Urinary bladder (tissue), 4 donors: Measurements from ENCODE around the gene NEK8. TPM values are rescaled to one million over a fixed set of nuclear protein-coding genes. Genes with fewer than 3 reads are reported as not detected.
"Not testable (repeated sequence)": the region's sequence is repeated elsewhere in the genome, so short reads cannot be mapped to it uniquely, and the experiment has no call there.

ENCODE experiments used
- DNase-seq: peaks from one replicate; pipeline ENCODE4 v3.0.0-alpha.2; 2015; ENCODE audit errors: extremely low spot score
- H3K27ac ChIP-seq: one replicate; pipeline ENCODE4 v1.5.1; 2013; ENCODE audit warnings: low read depth, mild to moderate bottlenecking, moderate library complexity
- H3K36me3 ChIP-seq: one replicate; pipeline ENCODE4 v1.6.1; 2013; ENCODE audit warnings: mild to moderate bottlenecking, moderate library complexity; ENCODE audit not compliant: insufficient read depth
- H3K4me1 ChIP-seq: one replicate; pipeline ENCODE4 v1.6.1; 2013; ENCODE audit warnings: mild to moderate bottlenecking, moderate library complexity; ENCODE audit not compliant: insufficient read depth
- H3K4me3 ChIP-seq: one replicate; pipeline ENCODE4 v1.5.1; 2013; ENCODE audit warnings: low read depth, low read length
- WGBS: extraction: QIAGEN DNeasy Blood & Tissue Kit; methylation state at CpG from one replicate; pipeline ENCODE4 v1.1.7; 2013; 5-methylcytosine and 5-hydroxymethylcytosine counted together
- polyA plus RNA-seq: library from polyadenylated mRNA; stranded (reverse); fragments of 200-250 nt; gene quantifications from one replicate; pipeline ENCODE4 v1.2.3, GENCODE V29; 2013
- total RNA-seq: library from RNA; depleted of rRNA; stranded (reverse); fragments of >200 nt; gene quantifications from one replicate; pipeline ENCODE4 v1.2.3, GENCODE V29; 2014
- donor health status: healthy with polysubstance abuse.
- donor health status: healthy.

NEK8 gene
- total and polyA plus RNA-seq, 2 donors, result 2.1 to 3.2 TPM

DNA sequence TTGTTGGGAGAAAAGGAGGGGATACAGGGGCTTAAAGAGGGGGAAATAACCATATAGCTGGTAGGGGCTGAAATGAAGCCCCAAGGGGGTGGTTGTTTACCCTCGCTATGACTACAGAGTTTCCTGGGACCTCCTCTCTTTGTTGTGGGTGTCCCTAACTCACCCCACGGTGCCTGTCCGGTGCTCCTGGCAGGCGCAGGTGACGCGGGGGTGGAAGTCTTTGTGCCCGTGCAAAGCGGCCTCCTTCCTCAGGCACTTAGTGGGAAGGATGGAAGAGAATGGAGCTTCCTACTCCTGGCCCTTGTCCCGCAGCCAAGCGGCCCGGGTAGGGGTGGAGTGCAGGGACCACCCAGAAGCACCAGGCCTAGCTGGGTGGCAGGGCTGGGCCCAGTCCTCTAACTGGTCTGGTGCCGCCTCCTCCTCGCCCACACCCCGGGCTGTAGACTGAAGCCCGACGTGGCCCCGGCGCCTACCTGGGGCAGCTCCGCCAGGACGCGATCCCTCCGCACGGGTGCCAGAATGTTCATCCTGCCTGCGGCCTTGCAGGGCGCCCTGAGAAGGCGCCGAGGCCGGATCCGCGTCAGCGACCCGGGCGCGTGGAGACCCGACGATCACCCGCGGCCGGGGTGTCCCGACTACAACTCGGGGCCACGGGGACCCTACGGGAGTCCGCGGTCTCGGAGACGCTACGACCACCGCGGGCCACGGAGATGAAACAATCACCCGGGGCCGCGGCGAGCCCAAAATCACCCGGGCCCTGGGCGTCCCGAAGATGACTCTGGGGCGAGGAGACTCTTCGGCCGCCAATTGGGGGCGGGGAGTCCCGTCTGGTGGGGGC lies 11.6 kb upstream of the NEK8 start:
- no peak for DNase-seq
- 9% methylated on average over 63 of the region's 63 CpGs for WGBS
- Histone ChIP-seq H3K36me3 (peaks cover 2% of the 10 kb centered on the region), H3K4me1 (peaks cover 2% of the 10 kb centered on the region), H3K27ac (peak overlapping the region; percentile 91), H3K4me3 (peak overlapping the region; percentile 69)

DNA sequence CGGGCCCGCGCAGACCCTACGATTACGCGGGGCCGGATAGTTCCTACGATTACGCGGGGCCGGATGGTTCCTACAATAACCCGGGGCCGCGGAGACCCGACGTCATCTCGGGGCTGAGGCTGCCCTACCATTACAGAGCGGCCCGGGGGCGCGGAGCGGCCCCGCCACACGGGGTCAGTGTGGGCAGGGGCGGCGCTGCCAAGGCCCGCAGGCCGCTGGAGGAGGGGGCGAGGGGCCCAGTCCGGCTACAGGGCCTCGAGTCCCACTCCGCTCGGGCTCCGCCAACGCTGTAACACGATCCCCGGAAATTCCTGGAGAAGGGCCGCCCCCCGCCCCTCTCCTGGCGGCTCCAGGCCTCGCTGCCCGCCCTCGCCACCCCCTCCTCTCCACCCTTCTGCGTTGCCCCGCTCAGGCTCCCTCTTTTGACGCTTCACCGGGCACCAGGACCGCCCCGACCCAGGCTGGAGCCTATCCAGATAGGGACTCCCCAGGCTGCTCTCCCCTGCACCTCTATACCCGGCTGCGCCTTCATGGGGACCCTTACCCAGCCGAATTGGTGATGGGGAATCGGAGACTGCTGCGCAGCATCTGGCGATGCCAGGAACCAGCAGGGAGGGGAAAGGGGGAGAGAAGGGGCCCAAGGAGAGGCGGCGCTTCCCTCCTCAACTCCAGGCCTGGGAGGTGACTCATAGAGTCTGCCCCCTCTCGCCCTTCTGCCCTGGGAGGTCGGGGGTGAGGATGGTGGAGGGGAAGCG lies 10.8 kb upstream of the NEK8 start, which contains the start of gene RAB34:
Gene RAB34, minus strand, starts transcription at position 291 of the 755 bp plus-strand sequence. CDS start 602 bp downstream, outside the sequence.
- DNase-seq, result peak; percentile 79
- H3K36me3 ChIP-seq, result peaks cover 2% of the 10 kb centered on the region
- peak within 1 kb of the TSS; percentile 69 for H3K4me3 ChIP-seq
- WGBS, result 2% methylated on average over 60 of the region's 60 CpGs
- H3K27ac ChIP-seq, result peak within 1 kb of the TSS; percentile 93
- peaks cover 2% of the 10 kb centered on the region for H3K4me1 ChIP-seq

- WGBS, result 24% methylated on average over 18 of the region's 18 CpGs
- DNase-seq, result no peak
- peaks cover 2% of the 10 kb centered on the region for H3K36me3 ChIP-seq
- H3K4me3 ChIP-seq, result peak overlapping the region; percentile 69
- peak overlapping the region; percentile 93 for H3K27ac ChIP-seq
- H3K4me1 ChIP-seq, result peaks cover 2% of the 10 kb centered on the region
Observed at GRCh38 chr17:28718333-28719020, 10.1 kb upstream of the NEK8 start.

- 27% methylated on average over 18 of the region's 18 CpGs for WGBS
- peaks cover 2% of the 10 kb centered on the region for H3K4me1 ChIP-seq
- H3K36me3 ChIP-seq, result peaks cover 3% of the 10 kb centered on the region
- peak overlapping the region; percentile 8 for H3K4me3 ChIP-seq
- no peak for DNase-seq
- peak overlapping the region; percentile 93 for H3K27ac ChIP-seq
Observed at GRCh38 chr17:28719021-28719433, 9.6 kb upstream of the NEK8 start.

GRCh38 chr17:28720247-28720996 lies 8.2 kb upstream of the NEK8 start:
- DNase-seq, result no peak
- peak overlapping the region; percentile 77 for H3K27ac ChIP-seq
- WGBS, result 3% methylated on average over 28 of the region's 30 CpGs
- H3K4me3 ChIP-seq, result peak overlapping the region; percentile 69
- H3K36me3 ChIP-seq, result peaks cover 2% of the 10 kb centered on the region
- H3K4me1 ChIP-seq, result peaks cover 2% of the 10 kb centered on the region

- not testable (repeated sequence) for H3K36me3 ChIP-seq, H3K27ac ChIP-seq, H3K4me1 ChIP-seq, DNase-seq
- H3K4me3 ChIP-seq, result peak overlapping the region; percentile 69
- WGBS, result 32% methylated on average over 19 of the region's 19 CpGs
Observed at GRCh38 chr17:28720997-28721329, 7.6 kb upstream of the NEK8 start.

DNA sequence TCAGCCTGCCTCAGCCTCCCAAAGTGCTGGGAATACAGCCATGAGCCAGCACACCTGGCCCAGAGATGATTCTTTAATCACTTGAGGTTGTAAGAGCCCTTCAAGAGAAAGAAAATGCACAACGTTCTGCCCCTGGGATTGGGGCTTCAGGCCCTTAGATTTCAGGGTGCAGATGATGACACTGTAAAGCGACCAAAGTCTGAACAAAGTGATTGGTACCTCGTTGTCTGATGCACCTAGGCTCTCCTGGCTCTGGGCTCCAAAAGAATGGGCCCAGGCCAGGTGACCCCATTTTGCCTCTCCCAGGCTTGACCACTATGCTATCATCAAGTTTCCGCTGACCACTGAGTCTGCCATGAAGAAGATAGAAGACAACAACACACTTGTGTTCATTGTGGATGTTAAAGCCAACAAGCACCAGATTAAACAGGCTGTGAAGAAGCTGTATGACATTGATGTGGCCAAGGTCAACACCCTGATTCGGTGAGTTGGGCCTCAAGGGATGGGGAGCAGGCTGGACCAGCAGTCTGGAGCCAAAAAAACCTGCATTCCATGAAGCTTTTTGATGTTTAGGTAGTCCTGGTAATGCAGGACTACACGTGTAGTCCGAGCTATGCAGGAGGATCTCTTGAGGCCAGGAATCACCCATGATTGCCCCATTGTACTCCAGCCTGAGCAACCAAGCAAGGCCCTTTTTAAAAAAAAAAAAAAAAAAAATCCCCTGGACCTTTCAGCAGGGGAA lies 6.0 kb upstream of the NEK8 start:
- H3K4me3 ChIP-seq, result no peak overlapping the region
- H3K4me1 ChIP-seq, result no peaks in the 10 kb centered on the region
- H3K27ac ChIP-seq, result no peak overlapping the region
- 72% methylated on average over 7 of the region's 7 CpGs for WGBS
- no peak for DNase-seq
- H3K36me3 ChIP-seq, result peaks cover 2% of the 10 kb centered on the region

- Histone ChIP-seq H3K4me3 (no peak overlapping the region), H3K27ac (no peak overlapping the region), H3K4me1 (no peaks in the 10 kb centered on the region), H3K36me3 (peaks cover 2% of the 10 kb centered on the region)
- WGBS, result 78% methylated on average over 6 of the region's 6 CpGs
- DNase-seq, result no peak
Observed at GRCh38 chr17:28723159-28723835, 5.3 kb upstream of the NEK8 start.

DNA sequence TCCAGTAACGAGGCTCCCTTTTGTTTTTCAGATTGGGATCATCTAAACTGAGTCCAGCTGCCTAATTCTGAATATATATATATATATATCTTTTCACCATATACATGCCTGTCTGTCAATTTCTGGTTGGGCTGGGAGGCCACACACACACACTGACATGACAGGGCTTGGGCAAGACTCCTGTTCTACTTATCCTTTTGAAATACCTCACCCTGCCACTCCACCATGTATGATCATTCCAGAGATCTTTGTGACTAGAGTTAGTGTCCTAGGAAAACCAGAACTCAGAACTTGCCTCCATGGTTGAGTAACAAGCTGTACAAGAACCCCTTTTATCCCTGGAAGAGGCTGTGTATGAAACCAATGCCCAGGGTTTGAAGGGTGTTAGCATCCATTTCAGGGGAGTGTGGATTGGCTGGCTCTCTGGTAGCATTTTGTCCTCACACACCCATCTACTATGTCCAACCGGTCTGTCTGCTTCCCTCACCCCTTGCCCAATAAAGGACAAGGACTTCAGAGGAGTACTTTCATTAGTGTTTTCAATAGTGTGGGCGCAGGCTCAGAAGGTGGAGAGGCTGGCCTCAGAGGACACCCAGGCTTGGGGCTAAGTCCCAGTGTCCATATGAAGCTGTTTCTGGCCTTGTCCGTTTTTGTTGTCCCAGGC lies 4.6 kb upstream of the NEK8 start:
- H3K27ac ChIP-seq, H3K4me1 ChIP-seq, H3K4me3 ChIP-seq, H3K36me3 ChIP-seq, DNase-seq: not testable (repeated sequence)
- WGBS, result 77% methylated on average over 4 of the region's 4 CpGs

GRCh38 chr17:28724500-28725165 lies 4.0 kb upstream of the NEK8 start:
- no peak overlapping the region for H3K27ac ChIP-seq
- H3K4me3 ChIP-seq, result no peak overlapping the region
- peaks cover 2% of the 10 kb centered on the region for H3K36me3 ChIP-seq
- H3K4me1 ChIP-seq, result no peaks in the 10 kb centered on the region
- WGBS, result 74% methylated on average over 10 of the region's 10 CpGs
- no peak for DNase-seq

DNA sequence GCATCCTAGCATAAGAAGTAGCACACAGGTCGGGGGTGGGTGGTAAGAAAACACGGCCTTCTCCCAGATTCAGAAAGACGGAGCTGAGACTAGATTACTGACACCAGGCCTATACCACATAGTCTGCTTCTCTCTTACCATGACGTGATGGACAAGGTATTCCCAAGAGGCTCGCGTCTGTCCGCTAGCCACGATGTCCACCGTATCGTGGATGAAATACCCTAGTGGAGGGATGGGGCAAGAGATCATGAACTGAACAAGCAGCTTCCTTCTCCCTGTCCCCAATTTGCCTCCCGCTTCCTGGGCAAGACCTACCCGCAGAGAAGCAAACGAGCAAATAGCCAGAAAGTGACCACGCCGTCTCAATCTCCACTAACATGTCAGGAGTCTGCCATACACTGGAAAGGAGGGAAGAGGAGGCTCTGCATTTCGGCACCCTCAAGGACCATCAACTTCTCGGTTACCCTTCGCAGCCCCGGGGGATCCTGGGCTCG lies 3.4 kb upstream of the NEK8 start:
- peak overlapping the region; percentile 14 for H3K27ac ChIP-seq
- DNase-seq, result no peak

More for the DNA sequence above, 3.4 kb upstream of the NEK8 start:
- no peaks in the 10 kb centered on the region for H3K4me1 ChIP-seq
- WGBS, result 24% methylated on average over 20 of the region's 20 CpGs
- peaks cover 2% of the 10 kb centered on the region for H3K36me3 ChIP-seq
- H3K4me3 ChIP-seq, result no peak overlapping the region
